Measurements from ENCODE around the gene NUP188.

DNA sequence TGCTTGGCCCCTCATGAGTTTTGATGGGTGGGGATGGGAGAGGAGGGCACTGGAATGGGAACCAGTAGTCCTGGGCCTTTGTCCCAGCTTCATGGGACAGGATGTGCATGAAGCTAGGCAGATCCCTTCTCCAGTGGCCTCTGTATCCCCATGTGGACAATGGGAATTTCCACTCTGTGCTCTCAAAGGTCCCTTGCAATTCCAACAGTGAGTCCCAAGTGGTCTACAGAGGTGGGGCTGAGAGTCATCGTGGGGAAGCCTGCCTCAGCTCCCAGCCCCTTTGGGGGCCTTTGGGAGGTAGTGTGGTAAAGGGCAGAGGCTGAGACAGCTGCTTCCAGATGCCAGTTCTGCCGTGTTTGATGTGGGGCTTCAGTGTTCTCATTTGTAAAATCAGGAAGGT, 28.6 kb upstream of the NUP188 start:
- TF ChIP-seq, protein P1, sequence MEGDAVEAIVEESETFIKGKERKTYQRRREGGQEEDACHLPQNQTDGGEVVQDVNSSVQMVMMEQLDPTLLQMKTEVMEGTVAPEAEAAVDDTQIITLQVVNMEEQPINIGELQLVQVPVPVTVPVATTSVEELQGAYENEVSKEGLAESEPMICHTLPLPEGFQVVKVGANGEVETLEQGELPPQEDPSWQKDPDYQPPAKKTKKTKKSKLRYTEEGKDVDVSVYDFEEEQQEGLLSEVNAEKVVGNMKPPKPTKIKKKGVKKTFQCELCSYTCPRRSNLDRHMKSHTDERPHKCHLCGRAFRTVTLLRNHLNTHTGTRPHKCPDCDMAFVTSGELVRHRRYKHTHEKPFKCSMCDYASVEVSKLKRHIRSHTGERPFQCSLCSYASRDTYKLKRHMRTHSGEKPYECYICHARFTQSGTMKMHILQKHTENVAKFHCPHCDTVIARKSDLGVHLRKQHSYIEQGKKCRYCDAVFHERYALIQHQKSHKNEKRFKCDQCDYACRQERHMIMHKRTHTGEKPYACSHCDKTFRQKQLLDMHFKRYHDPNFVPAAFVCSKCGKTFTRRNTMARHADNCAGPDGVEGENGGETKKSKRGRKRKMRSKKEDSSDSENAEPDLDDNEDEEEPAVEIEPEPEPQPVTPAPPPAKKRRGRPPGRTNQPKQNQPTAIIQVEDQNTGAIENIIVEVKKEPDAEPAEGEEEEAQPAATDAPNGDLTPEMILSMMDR (IDR thresholded peaks at IDR 0.05; ENCODE audit: insufficient read depth, low read depth, low read length): no peak
- no peak for TF ChIP-seq EZH2 (IDR thresholded peaks at IDR 0.05; ENCODE audit: insufficient read depth, low read length)
